Measurements from ENCODE around the gene RGS2.
A peak's percentile ranks its signal among the peaks of the same experiment; 100 is the strongest.

RGS2 gene

GRCh38 chr1:192808518-192809306 is at the start of gene RGS2:
Gene RGS2 (plus strand): TSS chr1:192809039. CDS start chr1:192809072, 33 bp downstream.
- peak; percentile 70 to 74 for DNase-seq (ENCODE audit: low read depth in 2 of 2)

- no peak for DNase-seq (ENCODE audit: low read depth in 2 of 2)
These were observed 49.7 kb upstream of the RGS2 start for GRCh38 chr1:192759104-192759503.

DNA sequence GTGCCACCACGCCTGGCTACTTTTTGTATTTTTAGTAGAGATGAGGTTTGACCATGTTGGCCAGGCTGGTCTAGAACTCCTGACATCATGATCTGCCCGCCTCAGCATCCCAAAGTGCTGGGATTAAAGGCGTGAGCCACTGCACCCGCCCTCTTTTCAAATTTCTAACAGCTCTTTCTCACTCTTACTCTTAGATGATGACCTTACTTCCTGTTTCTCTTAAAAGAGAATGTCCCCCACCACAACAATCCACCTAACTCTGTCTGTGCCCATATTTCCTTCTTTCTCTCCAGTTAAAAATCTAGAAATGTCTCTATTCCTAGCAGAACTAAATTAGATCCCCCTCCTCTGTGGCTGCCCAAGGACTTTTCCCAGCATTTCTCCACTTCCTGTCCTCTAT is 46.6 kb upstream of the RGS2 start:
- no peak for DNase-seq (ENCODE audit: low read depth in 2 of 2)

- no peak for DNase-seq (ENCODE audit: low read depth in 2 of 2)
These were observed 45.6 kb upstream of the RGS2 start for GRCh38 chr1:192763243-192763642.

DNA sequence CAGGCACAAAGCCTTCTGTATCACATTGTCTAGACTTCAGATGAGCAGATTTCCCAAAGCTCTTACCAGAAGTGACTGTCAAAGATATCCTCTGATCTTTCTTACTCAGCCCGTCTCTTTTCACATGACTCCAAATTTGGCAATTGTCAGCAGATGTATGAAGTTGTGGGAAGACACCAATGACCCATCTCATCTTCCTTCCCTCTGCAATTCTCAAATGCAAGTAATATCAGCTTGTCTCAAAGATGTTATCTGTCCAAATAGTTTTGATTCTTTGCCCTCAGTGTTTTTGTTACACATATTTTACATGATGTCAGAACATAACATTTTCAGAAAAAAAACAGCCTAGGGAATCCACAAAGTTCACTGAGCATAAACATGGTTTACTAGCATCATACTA is 45.1 kb upstream of the RGS2 start:
- DNase-seq (ENCODE audit: low read depth in 2 of 2) = peak; percentile 42 to 44

DNA sequence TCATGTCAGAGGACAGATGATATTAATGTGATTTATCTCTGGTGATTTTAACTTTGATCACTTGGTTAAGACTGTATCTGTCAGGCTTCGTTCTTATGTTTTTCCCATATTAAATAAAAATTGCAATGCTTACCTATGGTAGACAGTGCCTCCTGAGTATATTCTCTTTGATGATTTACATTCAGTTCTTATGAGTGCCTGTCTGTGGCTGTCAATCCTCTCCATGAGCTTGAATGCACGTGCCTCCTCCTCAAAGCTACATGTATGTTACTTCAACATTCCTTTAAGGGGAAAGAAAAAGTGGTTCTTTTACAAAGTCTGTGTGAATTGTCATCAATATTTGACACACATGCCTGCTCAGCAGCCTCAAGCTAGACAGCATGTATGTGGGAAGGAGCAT is 44.2 kb upstream of the RGS2 start:
- DNase-seq (ENCODE audit: low read depth in 2 of 2) = no peak

- DNase-seq (ENCODE audit: low read depth in 2 of 2) = no peak
These were observed 42.7 kb upstream of the RGS2 start for GRCh38 chr1:192766009-192766625.

GRCh38 chr1:192766876-192767275 is 42.0 kb upstream of the RGS2 start:
- DNase-seq (ENCODE audit: low read depth in 2 of 2) = no peak

- DNase-seq (ENCODE audit: low read depth in 2 of 2) = no peak
These were observed 41.0 kb upstream of the RGS2 start for GRCh38 chr1:192767798-192768197.

- no peak for DNase-seq (ENCODE audit: low read depth in 2 of 2)
These were observed 40.4 kb upstream of the RGS2 start for GRCh38 chr1:192768463-192768862.

- no peak for DNase-seq (ENCODE audit: low read depth in 2 of 2)
These were observed 37.5 kb upstream of the RGS2 start for GRCh38 chr1:192771341-192771740.

GRCh38 chr1:192775631-192776030 is 33.2 kb upstream of the RGS2 start:
- DNase-seq (ENCODE audit: low read depth in 2 of 2) = no peak

DNA sequence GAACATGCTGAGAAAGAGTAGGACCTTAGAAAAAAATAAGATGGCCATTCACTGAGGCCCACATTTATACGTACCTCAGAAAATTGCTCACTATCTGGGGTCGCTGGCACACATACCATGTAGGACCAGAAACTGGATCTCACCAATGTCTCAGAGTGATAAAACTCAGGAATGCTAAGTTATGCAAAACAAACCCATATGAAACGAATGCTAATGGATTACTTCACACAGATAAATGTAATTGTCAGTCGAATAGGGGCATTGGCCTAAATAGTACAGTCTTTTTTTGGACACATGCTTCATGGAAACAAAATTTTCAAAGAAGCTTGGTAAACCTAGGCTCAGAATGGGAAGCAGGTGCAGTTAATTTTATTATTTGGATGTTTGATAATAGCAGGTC is 32.6 kb upstream of the RGS2 start:
- DNase-seq (ENCODE audit: low read depth in 2 of 2) = no peak

- DNase-seq (ENCODE audit: low read depth in 2 of 2) = no peak
These were observed 31.8 kb upstream of the RGS2 start for GRCh38 chr1:192776998-192777397.

GRCh38 chr1:192783791-192784190 is 25.0 kb upstream of the RGS2 start:
- no peak for DNase-seq (ENCODE audit: low read depth in 2 of 2)

GRCh38 chr1:192784397-192784796 is 24.4 kb upstream of the RGS2 start:
- DNase-seq (ENCODE audit: low read depth in 2 of 2) = no peak

DNA sequence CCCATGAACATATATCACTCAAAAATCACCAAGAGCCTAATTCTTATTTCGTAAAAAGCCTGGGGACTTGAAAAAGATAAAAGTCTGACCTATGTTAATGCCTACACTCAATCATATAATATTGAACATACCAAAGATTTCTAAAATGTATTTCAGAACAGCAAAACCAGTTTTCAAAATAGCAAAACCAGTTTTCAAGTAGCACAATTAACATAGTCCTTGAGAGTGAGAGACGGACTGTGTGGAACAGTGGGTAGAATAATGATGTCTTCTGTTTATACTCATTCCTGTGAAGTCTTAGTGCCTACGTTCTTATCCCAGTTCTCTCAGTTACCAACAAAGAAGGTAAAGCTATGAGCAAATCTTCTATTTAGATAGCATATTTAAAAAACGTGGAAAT is 22.3 kb upstream of the RGS2 start:
- DNase-seq (ENCODE audit: low read depth in 2 of 2) = no peak

DNA sequence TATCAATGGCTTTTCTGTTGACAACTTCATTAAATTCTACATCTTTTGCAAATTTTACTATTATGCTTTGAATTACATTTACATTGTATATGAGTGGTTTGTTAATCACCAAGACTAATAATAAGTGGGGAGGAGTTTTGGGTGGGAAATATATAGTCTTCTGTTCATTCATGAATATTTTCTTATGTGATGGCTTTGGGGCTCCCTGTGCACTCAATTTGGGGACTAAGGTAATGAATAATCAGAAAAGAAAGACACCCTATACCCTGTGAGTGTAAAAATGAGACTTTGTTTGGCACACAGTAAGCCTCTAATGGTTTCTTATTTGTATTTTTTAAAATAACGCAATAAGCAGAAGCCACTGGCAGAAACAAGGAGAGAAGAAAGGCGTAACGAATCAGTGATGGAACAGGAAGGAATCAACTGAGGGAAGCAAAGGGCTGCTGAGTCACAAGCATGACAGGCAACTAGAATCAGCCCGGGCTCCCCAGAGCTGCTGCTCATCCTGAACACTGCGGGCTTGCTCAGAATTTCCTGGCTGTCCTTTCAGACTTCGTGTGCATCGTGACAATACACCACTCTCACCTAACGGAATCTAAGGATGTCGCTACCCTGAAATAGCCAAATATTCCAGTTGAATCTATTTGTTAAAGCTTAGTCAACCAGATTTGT is 20.8 kb upstream of the RGS2 start:
- DNase-seq (ENCODE audit: low read depth in 2 of 2) = no peak

- no peak for DNase-seq (ENCODE audit: low read depth in 2 of 2)
These were observed 19.0 kb upstream of the RGS2 start for GRCh38 chr1:192789871-192790270.

GRCh38 chr1:192792628-192793027 is 16.2 kb upstream of the RGS2 start:
- no peak for DNase-seq (ENCODE audit: low read depth in 2 of 2)

GRCh38 chr1:192793983-192794767 is 14.7 kb upstream of the RGS2 start:
- DNase-seq (ENCODE audit: low read depth in 2 of 2) = no peak

GRCh38 chr1:192794768-192795035 is 14.1 kb upstream of the RGS2 start:
- DNase-seq (ENCODE audit: low read depth in 2 of 2) = no peak

Data from fibroblast of skin of left biceps (primary cell).